GM21447 (cell line): ENCODE results near the gene ENPEP.
"Not testable (repeated sequence)": the region's sequence is repeated elsewhere in the genome, so short reads cannot be mapped to it uniquely, and the experiment has no call there.

Experiments used
- ATAC-seq: cut with Tn5 transposase; IDR thresholded peaks from one replicate; pipeline ENCODE4 v1.9.1; 2021; ENCODE audit not compliant: unreplicated experiment

The ENPEP gene

DNA sequence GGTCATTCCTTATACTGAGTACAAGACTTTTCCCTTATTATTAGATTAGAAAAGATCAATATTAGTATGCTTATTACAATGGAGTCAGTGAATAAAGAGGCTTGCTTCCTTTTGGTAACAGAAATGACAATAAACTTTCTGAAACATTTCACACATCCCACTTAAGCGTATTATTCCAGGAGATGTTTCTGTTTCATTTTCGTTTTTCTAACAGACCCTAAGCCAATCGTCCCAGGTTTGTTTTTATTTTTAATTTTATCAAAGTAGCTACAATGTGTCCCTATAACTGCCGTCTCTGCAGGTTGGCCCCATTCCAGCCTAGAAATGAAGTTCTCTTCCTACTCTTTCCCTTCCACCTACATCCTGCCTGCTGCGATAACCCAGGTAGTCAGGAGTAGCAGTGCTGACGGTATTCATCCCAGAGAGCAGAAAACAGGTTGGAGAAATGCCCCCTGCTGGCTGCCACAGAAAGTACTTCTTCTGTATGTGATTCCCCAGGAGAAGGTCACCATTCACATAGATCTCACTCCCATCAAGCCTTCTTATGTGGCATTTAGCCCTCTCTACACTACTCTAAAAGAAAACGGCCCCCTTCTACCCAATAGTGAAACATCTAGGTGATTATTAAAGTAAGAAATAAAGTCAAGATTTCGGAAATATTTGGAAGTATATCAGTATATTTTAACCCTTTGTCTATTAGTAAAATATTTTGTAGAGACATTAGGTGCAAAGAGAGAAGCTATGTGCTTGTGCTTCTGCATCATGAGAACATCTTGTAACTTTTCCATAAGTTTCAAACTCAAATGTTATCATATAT is 40.4 kb downstream of the ENPEP start:
- peak; percentile 92 for ATAC-seq

DNA sequence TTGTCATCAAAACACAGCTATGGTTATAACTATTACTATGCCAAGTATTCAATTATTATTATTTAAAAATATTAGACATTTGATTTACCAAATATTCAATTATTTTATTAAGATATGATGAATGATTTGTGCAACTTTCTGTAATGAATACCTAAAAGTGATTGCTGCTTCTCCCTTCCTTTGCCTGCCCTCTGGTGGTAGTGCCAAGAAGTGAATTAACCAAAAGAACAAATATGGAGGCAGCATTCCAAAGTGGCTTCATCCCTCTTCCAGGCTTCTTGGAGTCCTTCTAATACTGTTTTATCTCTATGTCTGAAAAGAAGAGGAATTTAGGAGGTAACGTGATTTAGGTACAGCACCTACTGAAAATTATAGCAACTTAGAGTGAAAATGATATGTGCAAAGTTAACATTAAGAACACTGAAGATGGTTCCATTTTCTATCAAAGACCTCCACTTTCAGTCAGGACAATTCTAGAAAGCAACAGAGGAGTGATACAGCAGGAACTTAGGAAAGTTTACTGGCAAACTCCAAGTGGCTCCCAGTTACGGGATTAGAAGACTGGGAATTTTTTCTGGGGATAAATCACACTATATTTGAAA is 43.0 kb downstream of the ENPEP start:
- no peak for ATAC-seq

DNA sequence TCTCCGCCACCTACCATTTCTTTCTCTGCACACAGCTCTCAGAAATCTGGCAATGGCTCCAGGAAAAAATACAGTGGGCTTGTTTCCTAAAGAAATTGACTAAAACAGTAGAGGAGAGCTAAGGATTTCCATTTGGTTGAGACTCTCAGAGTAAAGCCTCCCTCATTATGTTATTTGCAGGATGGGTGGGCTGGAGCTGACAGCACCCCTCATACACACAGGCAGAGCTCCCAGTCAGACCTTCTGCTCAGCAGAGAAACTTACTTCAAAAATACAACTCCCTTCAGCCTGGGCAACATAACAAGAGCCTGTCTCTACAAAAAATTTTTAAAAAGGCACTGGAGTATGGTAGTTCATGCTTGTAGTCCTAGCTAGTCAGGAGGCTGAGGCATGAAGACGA is 44.9 kb downstream of the ENPEP start:
- no peak for ATAC-seq

DNA sequence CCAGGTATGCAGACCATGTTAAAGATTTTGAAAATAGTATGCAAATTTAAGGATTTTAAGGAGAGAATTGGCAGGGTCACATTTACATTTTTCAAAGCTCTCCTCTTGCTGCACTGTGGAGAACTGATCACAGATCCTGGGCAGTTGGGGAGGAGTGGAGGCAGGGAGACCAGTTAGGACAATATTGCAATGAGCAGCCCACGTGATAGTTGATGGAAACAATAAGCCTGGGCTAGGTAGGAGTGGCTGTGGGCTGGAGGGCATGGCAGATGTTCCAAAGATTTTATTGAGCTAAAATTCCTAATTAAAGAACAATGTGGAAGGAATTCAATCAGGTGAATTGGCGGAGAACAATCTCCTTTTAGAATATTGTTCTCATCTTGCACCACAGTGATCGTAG is 50.6 kb downstream of the ENPEP start:
- no peak for ATAC-seq

DNA sequence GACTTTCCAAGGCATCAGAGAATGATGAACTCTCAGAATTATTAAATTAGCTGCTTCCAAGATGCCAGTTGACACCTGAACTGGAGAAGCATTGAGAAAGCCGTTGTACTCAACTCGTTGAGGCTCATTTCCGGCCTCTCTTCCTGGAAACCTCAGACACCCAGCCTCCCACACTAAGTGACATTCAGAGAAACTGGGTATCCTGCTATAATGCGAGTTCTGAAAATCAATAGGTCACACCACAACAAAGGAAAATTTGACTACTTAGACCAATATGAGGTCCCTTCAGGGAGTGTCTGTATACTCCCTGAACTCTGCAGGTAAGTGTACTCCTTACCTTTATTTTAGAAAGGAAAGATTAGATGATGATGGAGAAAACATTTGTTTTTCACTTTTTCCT is 51.2 kb downstream of the ENPEP start:
- ATAC-seq = no peak

DNA sequence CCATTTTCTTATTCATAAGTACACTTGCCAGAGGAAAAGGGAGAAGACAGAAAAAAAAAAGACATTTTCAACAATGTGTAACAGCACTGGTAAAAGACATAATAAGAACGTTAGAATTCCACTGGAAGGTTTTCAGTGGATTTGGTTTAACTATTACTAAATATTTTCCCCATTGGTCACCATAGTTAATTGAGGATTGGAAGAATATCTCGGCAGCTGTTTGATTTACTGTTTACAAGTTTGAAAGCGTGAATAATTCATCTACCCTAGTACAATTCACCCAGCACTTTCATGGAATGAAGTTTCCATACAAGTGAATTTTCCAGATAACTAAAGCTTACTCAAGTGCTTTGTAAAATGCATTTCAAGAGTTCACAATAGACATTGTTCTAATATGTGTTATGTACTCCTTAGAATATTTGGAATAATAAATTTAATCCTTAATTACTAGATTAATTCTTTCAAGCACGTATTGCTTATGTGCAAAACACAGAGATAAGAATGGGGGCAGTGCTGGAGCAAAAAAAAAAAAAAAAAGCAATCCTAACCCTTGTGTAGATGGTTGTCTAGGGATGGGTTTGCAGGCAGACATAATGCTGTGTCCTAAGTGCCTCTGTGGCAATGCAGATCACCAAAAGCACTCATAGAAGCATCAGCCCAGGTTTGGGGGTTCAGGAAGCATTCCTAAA is 57.1 kb downstream of the ENPEP start:
- ATAC-seq = no peak

DNA sequence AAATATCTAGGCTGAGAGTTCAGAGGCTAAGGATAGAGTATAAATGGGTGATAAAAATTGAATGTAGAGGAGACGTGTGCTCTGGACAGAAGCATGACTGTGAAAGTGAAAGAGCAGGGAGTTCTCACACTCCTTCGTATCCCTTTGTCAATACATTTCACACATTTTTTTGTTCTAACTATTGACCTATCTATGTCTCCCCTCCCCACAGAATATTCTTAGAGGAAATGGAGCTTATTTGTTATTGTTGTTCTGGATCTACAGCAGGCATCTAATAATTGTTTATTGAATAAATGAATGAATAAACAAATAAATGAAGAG is 57.6 kb downstream of the ENPEP start:
- ATAC-seq = no peak

DNA sequence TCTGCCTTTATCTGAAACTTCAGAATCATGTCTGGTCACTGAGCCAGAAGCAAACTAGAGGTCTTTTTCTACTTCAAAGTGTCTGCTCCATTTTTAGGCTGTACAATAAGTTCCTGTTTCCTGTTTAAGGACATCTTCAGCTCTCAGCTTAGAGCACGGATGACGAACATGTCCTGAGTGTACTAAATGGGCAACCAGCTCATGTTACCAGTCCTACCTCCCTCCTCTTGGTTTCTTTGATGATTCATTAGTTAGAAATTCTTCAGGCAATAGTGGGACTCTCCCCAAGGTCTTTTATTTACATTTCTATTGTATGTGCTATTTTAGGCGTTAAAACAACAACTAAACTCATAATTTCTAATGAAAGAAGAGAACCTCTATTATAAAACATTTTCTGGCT is 58.0 kb downstream of the ENPEP start:
- no peak for ATAC-seq

DNA sequence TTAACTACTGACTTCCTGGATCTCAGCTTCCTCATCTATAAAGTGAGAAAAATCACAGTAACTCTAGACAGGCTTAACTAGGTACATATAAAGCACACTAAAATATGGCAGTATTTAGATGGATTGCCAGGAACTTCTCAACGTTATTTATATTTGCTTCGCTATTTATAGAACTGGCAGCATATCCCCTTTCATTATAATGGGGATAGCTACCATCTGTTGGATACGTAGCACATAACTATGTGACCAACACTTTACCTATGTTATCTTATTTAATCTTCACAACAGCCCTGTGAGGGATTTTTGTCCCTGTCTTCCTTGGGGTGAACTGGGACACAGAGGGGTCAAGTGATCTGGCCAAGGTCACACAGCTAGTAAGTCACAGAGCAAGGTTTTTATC is 64.6 kb downstream of the ENPEP start:
- no peak for ATAC-seq

DNA sequence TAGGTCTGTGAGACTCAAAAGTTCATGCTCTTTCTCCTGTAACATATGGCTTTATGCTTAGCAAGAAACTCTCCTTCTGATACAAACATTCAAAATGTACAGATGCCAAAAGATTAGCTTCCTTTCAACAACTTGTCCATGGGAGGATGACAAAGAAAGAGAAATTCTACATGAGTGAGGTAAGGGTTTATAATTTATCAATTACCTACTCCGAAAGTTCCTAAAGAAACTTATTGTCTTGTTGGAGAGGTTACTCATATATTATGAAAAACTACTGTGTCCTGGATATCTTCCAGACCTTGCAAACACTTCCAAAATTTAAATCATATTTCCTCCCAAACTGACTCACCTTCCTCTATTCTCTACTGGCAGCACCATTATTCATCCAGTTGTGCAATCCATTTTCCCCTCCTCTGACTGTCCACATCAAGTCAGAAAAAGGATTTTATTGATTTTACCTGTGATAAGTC is 65.1 kb downstream of the ENPEP start:
- ATAC-seq = no peak

DNA sequence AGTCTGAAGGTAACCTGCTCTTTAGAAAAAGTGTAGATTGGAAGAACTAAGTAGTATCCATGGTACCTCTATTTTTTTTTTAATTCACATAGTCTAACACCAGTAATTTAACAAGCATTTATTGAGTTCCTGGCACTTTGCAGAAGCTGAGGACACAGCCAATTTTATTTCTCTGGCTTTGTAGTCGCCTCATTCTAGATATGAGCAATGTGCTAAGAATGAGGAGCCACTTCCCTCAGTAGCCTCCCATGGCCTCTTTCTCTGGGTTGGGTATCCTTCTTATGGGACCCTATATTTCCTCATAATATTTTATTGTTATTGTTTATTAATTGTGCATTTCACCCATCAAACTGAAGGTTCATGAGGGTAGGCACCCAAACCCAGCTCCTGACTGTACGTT is 67.6 kb downstream of the ENPEP start:
- no peak for ATAC-seq

DNA sequence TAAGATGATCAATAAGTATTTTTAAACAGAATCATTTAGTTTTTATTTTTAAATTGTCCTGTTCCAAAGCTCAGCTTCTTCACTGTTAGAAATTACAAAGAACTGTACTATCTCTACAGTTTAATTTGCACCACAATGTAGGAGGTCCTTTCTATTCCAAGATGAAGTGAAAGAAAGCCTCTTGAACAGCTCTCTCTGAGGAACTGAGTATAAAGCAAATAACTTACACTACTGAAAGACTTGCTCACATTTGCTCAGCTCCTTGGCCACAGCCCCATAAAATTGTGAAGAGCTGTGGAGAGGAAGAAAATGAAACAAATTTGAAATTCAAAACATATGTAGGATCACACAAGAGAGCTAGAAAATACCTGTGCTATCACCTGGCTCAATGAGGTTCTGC is 68.6 kb downstream of the ENPEP start:
- ATAC-seq = no peak

DNA sequence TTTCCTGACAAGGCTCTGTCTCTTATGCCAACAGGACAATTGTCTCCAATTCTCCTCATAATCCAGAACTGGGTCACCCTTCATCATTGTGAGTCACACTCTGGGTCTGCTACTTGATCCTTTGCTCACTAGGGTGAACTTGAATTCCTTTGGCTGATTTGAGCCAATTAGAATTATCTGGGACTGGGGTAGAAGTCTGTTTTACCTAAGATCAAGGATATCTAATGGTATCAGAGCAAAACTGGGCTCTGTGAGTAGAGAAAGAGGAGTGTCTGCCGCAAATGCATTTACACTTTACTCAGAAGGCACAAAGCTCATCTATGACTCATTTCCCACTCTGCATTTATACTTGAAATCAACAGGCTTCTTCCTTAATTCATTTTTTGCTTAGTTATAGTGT is 74.3 kb downstream of the ENPEP start:
- no peak for ATAC-seq

DNA sequence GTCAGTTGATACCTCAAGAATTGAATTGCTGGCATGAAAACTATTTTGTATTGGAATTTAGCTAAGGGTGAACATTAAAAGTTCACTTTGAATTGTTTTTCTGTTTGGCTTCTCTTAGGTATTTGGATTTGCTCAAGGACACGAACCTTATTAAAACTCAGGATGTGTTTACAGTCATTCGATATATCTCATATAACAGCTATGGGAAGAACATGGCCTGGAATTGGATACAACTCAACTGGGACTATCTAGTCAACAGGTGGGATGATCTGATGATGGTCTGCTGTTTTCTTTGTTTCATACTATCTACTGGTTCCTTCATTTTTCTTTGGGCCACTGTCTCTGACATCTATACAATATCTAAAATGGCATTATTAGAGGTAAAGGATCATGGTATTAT is 77.2 kb downstream of the ENPEP start:
- no peak for ATAC-seq

DNA sequence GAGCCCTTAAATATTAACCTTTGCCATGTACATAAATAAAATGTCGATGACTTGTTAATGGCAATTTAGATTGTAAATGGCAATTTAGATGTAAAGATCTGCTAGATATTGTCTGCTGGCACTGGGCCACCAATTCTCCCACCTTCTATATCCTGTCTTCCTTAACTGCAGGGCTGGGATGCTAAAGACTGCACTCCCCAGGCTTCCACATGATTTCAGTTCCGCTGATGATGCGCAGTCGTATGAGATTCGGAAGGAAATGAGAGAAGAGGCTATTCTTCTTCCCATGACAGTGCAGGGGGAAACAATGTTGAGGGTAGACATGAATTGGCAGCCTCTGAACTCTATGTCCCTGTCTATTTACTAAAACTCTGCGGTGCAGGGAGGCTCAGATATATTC is 91.3 kb downstream of the ENPEP start:
- no peak for ATAC-seq

DNA sequence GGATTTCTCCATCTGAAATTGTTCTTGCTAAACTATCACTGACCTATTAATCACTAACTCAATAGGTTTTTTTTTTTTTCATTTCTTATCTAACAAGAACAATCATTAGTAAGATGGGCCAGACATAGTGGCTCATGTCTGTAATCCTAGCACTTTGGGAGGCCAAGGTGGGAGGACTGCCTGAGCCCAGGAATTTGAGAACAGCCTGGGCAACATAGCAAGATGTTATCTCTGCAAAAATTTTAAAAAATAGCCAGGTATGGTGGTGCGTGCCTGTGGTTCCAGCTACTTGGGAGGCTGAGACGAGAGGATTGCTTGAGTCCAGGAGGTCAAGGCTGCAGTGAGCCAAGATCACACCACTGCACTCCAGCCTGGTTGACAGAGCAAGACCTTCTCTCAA is 100.7 kb downstream of the ENPEP start:
- ATAC-seq = not testable (repeated sequence)

DNA sequence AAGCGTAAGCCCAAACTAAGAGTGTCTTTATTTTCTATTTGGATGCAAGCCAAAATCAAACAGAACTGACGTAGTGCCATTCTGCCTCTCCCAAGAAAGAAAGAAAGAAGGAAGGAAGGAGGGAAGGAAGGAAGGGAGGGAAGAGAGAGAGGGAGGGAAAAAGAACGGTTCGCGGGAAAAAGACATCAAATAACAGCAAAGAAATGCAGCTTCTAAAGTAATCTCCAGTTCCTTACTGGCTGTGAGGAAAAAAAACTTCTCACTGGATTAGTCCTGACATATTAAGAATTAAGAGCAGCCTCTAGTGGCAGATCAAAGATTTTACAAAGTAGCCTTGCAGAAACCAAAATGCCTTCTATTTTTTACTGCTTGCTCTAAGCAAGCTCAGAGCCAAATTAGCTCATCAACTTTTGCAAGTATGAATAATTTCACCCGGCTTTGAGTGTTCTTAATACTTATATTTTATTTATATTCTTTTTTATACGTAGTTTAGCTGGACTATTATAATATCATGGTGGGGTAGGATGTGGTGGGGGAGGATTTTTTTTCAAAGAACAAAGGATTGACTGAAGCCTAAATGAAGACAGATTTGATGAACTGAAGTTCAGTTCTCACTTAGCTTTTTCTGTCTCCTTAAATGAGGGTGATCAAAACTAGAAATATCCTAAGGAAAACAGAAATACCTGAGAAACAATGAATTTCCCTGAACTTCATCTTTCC is 110.3 kb downstream of the ENPEP start:
- no peak for ATAC-seq

DNA sequence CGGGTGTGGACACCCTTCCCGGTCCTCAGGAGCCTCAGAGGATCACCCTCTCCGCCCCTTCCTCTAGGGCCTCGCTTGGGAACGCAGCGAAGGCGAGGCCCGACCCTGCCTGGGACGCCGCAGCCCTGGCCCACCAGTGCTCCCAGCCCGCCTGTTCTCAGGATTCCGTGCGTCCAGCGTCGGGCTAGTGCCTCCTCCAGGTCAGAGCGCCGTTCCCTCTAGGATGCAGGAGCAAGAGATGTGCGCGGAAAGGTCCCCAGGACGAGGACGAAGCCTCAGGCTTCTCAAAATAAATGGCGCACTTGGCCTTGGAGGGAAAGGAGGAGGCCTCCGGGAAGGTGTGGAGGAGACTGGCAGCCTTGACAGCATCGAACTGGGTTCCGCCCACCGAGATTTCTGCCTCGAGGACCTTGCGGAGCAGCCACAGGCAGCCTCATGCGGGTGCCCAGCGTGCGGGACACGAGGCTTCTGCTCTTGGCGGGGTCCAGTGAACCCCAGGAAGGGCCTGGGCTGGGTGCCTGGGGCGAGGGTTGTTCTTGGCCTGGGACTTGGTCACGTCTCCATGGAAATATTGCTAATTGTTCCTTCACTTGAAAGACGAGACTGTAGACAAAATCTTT is 111.8 kb downstream of the ENPEP start:
- no peak for ATAC-seq

DNA sequence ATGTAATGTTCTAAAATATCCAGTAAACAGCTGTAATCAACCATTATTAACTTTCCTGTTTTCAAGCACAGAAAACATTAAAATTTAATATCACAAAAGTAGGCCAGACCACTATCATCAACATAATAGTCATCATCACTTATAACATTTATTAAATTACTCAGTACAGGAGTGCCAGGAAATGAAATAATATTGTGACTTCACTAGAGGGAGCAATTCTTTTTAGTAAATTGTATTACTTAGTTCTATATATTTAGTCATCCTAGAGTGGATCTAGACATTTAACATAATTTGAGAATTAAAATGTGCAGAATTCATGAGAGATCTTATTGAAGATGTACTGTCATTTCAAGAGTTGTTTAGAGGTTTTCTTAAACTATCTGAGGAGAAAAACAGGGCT is 113.3 kb downstream of the ENPEP start:
- ATAC-seq = no peak

DNA sequence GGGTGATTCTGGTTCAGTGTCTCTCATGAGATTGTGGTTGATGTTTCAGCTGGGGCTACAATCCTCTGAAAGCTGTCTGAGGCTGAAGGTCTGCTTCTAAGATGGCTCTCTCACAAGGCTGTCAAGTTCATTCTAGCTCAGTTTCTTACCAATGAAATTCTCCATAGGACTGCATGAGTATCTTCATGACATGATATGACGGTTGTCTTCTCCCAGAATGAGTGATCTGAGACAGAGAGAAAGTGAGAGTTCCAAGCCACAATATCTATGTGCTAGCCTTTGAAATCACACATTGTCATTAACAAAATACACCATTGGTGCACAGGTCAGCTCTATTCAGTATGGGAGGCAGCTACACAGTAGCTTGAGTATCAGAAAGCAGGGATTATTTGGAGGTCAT is 119.6 kb downstream of the ENPEP start:
- ATAC-seq = no peak

DNA sequence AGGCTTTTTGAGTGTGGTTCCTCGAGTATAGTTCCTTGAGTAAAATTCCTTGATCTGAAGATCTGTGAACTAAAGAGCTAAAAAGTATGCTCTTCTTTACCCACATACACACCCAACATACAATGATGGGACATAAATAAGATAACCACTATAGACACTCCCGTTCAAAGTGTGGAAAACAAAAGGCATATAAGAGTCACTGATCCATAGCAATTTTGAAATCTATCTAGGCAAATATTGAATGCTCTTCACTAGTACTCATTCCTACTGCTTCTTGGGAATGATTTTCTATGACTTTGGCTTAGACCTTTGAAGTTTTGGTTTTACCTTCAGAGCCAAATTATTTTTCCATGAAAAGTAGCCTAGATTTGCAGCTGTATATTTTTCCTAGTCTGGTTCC is 120.5 kb downstream of the ENPEP start:
- no peak for ATAC-seq
